ENCODE data around the gene ATP2A3. TPM values are rescaled to one million over a fixed set of nuclear protein-coding genes. Genes with fewer than 3 reads are reported as not detected.

The ATP2A3 gene
- total and polyA plus RNA-seq, 2 donors (not counting 3 experiments of a cell fraction or from before 2014, with no cell fraction given), result 0.37 to 0.55 TPM

GRCh38 chr17:3925684-3926485, 38.4 kb downstream of the ATP2A3 start:
- no TSS peak for BruUV-seq (replicated peaks)
- H3K9me1 ChIP-seq (replicated peaks; ENCODE audit: control insufficient read depth, extremely low read depth, insufficient read depth, low read length), result no peaks in the 10 kb centered on the region
- dilution Hi-C loops (cut with MboI; ENCODE audit: extremely low pct_ligation_motif_present, low sequenced_read_pairs) (no loop called here), intact Hi-C loops (cut with micrococcal nuclease) (no loop called here)
- H3K4me1 ChIP-seq (ENCODE audit: control insufficient read depth, extremely low read depth, insufficient read depth, low read length), result no peaks in the 10 kb centered on the region
- H3K4me3 ChIP-seq (replicated peaks in 1 of 3; ENCODE audit: insufficient read depth in 1 of 3, low read depth in 1 of 3, low read length in 3 of 3), result no peak overlapping the region
- no peak overlapping the region for H3K9ac ChIP-seq (replicated peaks; ENCODE audit: extremely low read depth, insufficient read depth, low read length)
- no peak for TF ChIP-seq CTCF (IDR thresholded peaks at IDR 0.05; ENCODE audit: extremely low read depth in 1 of 2, insufficient read depth in 1 of 2, low read depth in 1 of 2, low read length in 2 of 2)
- TF ChIP-seq FOS (IDR thresholded peaks at IDR 0.05; ENCODE audit: borderline replicate concordance, insufficient read depth, low read length), result no peak
- no peak for TF ChIP-seq JUN (IDR thresholded peaks at IDR 0.05; ENCODE audit: borderline replicate concordance, insufficient read depth, insufficient read length, low read depth)
- no peaks in the 10 kb centered on the region for H3K9me3 ChIP-seq (replicated peaks; ENCODE audit: control insufficient read depth, insufficient read depth, low read length)
- DNase-seq (ENCODE audit: low read depth, low spot score) (no peak), FAIRE-seq (no peak)
- no peak overlapping the region for H3K27ac ChIP-seq (ENCODE audit: insufficient read depth, low read depth, low read length)
- no peak overlapping the region for H2AFZ ChIP-seq (ENCODE audit: low read depth, low read length)
- H3K79me2 ChIP-seq (ENCODE audit: control insufficient read depth, insufficient read depth, low read length), result no peaks in the 10 kb centered on the region
- H3K27me3 ChIP-seq (ENCODE audit: control insufficient read depth in 2 of 2, insufficient read depth in 2 of 2, low read length in 2 of 2), result no peaks in the 10 kb centered on the region
- H4K20me1 ChIP-seq (replicated peaks; ENCODE audit: control insufficient read depth, extremely low read depth, insufficient read depth, low read length), result no peaks in the 10 kb centered on the region
- H3K4me2 ChIP-seq (ENCODE audit: insufficient read depth, low read length), result no peak overlapping the region
- POLR2A ChIA-PET, result no interaction called here
- H3K36me3 ChIP-seq (ENCODE audit: control insufficient read depth in 2 of 2, extremely low read depth in 1 of 2, insufficient read depth in 2 of 2, low read length in 2 of 2), result no peaks in the 10 kb centered on the region
- CTCF ChIA-PET, result interaction anchor here (1.0 to 5.1 kb wide), 3 partner anchors 9 to 12 kb away, joined by 3 to 31 read pairs (median 3); no protein-coding TSS in a partner anchor
